Activated CD4-positive, CD25-positive, alpha-beta regulatory T cell treated with anti-CD3 and anti-CD28 coated beads, Interleukin-2, amount 50 U/mL, for 16 hours (primary cell): Measurements from ENCODE around the gene LARP4B.

Source experiments
- DNase-seq: peaks from one replicate; pipeline ENCODE4 v3.0.0-alpha.2; 2020; ENCODE audit warnings: low read depth, low spot score

LARP4B gene

DNA sequence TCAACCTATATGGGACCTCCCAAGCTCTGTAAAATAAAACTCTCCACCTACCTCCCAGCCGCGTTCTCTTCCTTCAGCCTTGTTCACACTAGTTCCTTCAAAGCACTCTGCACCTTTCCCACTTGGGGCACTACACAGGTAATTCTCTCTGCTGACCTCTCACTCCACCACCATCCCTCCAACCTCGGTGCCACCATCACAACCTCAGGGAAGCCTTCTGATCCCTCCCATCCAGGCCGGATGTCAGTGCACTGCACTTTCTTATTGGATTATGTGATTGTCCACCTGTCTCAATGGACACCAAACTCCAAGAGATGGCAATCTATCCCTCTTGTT lies 7.0 kb downstream of the LARP4B start:
- DNase-seq: no peak

DNA sequence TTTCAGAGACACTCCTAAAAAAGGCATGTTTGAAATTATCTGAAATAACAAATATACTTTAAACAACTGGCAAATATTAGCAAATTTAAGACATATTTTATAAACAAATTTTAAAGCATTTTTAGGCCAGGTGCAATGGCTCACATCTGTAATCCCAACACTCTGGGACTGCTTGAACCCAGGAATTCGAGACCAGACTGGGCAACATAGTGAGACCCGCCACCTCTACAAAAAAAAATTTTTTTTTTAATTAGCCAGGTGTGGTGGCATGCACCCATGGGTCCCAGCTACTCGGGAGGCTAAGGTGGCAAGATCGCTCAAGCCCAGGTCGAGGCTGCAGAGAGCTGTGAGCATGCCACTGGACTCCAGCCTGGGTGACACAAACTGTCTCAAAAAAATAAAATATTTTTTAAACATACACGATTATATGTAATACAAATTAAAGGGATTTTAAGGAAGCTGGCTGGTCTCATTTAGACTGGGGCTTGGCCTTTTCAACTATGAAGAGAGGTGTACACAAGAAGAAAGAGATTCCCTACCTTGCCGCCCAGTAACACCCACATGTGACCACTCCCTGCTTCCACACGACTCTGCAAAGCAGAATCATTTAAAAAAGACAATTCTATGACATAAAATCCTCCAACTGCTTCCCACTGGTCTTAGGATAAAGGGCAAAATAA lies 7.5 kb downstream of the LARP4B start:
- DNase-seq: no peak

GRCh38 chr10:921471-922414 lies 9.8 kb downstream of the LARP4B start:
- DNase-seq: no peak

GRCh38 chr10:920450-920849 lies 11.1 kb downstream of the LARP4B start:
- no peak for DNase-seq

DNA sequence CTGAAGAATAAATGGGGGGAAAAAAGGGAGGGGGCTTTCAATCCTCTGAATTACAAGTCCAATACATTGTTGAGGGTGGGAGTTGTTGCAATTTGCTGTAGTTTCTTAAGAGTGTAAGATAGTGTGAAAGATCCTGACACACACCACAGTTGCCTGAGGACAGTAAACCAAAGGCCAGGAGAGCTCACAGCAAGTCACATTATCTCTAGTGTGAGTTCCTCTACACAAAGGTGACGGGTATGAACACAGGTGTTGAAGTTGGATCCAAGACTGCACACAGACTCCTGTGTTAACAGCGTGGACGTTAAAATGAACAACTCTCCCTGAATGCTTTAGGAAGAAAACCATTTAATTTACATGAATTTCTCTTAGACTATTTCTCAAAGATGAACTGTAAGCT lies 12.0 kb downstream of the LARP4B start:
- no peak for DNase-seq

GRCh38 chr10:917999-918398 lies 13.5 kb downstream of the LARP4B start:
- DNase-seq: no peak

DNA sequence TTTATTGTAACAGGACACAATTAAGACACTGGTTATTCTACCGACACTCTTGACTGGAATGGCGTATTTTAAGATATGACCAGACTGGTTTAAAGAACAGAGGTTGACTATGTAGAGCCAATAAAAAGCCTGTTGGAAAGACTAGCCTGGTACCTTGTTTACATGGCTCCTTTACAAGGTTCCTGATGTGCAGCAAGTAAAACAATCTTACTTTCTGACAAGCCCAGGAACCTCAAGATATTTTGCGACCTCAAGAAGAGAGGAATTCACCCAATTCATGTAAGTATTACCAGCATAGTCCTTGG lies 14.1 kb downstream of the LARP4B start:
- DNase-seq: no peak

GRCh38 chr10:916716-917415 lies 14.6 kb downstream of the LARP4B start:
- no peak for DNase-seq

DNA sequence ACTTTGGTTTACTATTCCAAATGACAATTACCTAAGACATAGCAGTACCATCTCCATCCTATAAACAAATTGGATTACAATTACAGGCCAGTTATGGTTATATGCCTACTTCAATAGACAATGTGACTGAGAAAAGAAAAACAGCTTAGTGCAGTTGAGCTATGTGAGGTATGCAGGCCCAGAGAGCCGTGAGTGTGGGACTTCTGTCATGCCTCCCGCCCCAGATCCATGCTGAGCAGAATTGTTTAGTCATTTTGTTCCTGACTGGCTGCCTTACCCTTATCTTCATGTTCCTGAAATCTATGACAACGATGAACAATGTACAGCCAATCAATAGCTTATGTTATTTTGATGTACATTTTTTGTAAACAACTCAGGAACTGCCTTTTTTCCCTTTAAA lies 21.7 kb downstream of the LARP4B start:
- DNase-seq: no peak

GRCh38 chr10:905972-906371 lies 25.5 kb downstream of the LARP4B start:
- no peak for DNase-seq

- no peak for DNase-seq
Observed at GRCh38 chr10:905503-905902, 26.0 kb downstream of the LARP4B start.

DNA sequence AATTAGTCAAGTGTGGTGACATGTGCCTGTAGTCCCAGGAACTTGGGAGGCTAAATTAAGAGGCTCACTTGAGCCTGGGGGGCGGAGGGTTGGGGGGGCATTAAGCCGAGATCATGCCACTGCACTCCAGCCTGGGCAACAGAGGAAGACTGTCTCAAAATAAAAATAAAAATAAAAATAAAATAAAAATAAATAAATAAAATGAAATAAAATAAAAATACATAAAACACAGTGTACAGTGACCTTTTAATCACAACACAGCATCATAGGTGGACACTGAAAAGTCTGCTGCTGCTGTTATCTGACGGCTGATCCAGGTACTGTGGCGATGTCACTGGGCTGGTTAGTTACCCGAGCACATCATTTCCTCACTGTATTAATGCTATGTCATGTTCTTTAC lies 27.1 kb downstream of the LARP4B start:
- no peak for DNase-seq

GRCh38 chr10:898141-898540 lies 33.4 kb downstream of the LARP4B start:
- no peak for DNase-seq

- no peak for DNase-seq
Observed at GRCh38 chr10:896982-897381, 34.5 kb downstream of the LARP4B start.

DNA sequence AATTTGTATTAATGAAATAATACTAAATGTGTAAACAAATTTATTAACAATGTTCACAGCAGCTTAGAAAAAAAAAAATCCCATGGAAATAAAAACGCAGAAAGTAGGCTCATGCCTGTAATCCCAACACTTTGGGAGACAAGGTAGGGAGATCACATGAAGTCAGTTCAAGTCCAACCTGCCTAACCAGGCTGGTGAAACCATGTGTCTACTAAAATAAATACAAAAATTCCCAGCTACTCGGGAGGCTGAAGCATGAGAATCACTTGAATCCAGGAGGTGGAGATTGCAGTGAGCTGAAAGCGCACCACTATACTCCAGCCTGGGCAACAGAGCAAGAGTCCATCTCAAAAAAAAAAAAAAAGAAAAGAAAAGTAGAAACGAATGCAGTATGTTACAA lies 36.2 kb downstream of the LARP4B start:
- DNase-seq: no peak

GRCh38 chr10:878895-879294 lies 52.6 kb downstream of the LARP4B start:
- no peak for DNase-seq

- DNase-seq: no peak
Observed at GRCh38 chr10:878333-878759, 53.2 kb downstream of the LARP4B start.

DNA sequence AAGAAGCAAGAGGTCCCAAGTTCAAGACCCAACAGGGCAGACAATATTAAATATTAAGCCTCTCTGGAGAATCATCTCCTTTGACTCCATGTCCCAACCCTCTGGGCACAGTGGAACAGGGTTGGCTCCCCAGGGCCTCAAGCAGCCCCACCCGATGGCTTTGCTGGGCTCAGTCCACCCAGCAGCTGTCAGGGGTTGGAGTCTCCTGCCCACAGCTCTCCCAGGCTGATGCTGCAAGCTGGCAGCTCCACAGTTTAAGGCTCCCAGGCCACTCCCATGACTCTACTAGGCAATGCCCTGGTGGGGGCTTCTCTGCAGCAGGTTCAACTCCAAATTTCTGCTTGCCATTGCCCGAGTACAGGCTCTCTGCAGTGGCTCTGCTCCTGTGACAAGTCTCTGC lies 55.1 kb downstream of the LARP4B start:
- no peak for DNase-seq

DNA sequence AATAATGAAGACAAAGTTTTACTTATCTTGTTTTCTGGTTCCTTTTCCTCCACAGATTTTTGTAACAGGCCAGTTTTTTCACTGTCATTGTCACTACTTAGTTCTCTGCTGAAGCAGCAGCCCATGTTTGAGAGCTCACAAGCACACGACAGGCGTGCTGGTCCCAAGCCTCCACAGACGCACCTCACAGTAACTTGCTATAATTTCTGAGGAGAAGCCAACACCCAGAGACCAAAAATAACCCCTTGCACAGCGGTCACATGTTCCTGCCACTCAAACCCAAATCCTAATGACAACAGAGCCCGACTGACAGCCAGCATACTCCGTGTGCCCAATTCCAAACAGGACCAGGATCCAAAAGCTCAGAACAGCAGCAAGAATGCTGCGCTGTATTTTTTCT lies 58.5 kb downstream of the LARP4B start:
- no peak for DNase-seq

- DNase-seq: no peak
Observed at GRCh38 chr10:871951-872403, 59.5 kb downstream of the LARP4B start.

DNA sequence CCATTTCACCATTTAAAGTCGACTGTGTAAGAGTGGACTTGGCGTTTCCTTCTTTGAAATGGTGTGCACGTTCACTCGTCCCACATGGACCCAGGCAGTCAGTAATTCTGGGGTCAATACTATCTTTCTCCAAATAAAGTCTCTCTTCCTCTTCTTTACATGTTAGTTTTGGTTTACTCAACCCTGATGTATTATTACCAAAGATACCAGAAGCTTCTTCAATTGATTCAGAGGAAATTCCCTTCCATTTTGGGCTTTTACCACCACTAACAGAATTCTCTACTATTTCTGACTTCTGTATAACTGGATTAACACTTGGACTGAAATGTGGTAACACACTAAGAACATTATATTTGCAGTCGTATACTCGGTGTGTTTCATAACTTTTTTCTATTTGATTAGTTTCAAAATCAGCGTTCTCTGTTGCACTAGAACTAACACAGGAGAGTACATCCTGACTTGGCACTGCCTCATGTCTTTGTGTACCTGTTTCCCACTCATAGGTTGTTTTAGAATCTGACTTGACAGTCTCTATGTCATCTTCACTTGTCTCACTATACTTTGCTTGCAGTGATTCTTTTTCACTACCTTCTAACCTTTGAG lies 60.8 kb downstream of the LARP4B start:
- no peak for DNase-seq

DNA sequence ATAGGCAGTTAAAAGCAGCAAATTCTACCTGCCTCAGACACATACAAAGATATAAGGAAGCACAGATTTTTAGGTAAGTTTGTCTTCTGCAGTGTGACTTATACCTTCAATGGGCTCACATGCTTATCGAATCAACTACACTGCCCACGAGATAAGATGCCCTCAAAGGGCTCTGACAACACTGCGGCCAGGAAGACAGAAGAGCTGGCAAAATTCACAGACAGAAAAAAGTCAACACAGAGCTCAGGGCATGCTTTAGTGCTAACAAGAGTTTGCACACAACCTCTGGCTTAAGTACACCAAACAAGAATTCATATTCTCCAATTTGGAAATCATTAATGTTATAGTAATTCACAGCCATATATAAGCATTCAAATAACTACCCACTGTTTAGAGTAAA lies 62.3 kb downstream of the LARP4B start:
- no peak for DNase-seq
